Adrenal gland (tissue), 5 donors: Measurements from ENCODE around the gene BOK.

Experiments
- POLR2A ChIP-seq, 2 donors: fragments of 450-650 bp; IDR thresholded peaks; one replicate each; pipeline ENCODE4 v1.6.1; 2017; ENCODE audit warnings: antibody characterized with exemption in 2 of 2, mild to moderate bottlenecking in 2 of 2, moderate library complexity in 1 of 2
- TF ChIP-seq, protein P1 (sequence below), 6 experiments: fragments of 450-650 bp in 4 of 6; fragments of 200-600 bp in 2 of 6; sonication (generic) in 1 of 6; IDR thresholded peaks; 1 replicate in 5 of 6; 2 replicates in 1 of 6; pipeline versions ENCODE4 v1.5.1 to v1.8.0; 2016 to 2021; ENCODE audit warnings: antibody characterized with exemption in 6 of 6, mild to moderate bottlenecking in 2 of 6, moderate library complexity in 1 of 6
- donor health status: DM: no; HTN: no; CAD: no.

DNA sequence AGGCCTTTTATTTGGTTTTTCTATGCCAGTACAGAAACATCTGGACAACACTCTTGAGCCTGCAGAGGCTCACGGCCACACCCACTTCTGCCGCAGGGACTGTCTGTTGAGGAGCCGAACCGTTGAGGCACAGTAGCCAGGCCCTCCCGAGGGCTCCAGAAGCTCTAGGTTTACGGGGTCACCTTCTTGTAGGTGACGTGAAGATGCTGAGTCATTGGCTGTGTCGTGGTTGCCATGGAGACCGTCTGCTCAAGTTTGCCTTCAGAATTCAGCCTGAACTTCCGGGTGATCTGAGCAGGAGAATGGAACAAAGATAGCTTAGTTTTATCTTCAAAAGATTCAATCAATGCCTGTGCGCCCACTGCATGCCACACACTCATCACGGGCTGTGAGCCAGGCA is 25.9 kb downstream of the BOK start:
- TF ChIP-seq, protein P1, sequence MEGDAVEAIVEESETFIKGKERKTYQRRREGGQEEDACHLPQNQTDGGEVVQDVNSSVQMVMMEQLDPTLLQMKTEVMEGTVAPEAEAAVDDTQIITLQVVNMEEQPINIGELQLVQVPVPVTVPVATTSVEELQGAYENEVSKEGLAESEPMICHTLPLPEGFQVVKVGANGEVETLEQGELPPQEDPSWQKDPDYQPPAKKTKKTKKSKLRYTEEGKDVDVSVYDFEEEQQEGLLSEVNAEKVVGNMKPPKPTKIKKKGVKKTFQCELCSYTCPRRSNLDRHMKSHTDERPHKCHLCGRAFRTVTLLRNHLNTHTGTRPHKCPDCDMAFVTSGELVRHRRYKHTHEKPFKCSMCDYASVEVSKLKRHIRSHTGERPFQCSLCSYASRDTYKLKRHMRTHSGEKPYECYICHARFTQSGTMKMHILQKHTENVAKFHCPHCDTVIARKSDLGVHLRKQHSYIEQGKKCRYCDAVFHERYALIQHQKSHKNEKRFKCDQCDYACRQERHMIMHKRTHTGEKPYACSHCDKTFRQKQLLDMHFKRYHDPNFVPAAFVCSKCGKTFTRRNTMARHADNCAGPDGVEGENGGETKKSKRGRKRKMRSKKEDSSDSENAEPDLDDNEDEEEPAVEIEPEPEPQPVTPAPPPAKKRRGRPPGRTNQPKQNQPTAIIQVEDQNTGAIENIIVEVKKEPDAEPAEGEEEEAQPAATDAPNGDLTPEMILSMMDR (IDR thresholded peaks at IDR 0.05), result no peak
- TF ChIP-seq POLR2A (IDR thresholded peaks at IDR 0.05), result no peak
